Lower leg skin (tissue), 3 donors: ENCODE data around the gene RAB8A.

Experiments
- POLR2A ChIP-seq, 2 donors: fragments of 450-650 bp; IDR thresholded peaks; one replicate each; pipeline ENCODE4 v1.6.1; 2016 to 2017; ENCODE audit warnings: antibody characterized with exemption in 2 of 2, mild to moderate bottlenecking in 1 of 2, moderate library complexity in 1 of 2
- TF ChIP-seq, protein P1 (sequence below), 3 donors: fragments of 450-650 bp; IDR thresholded peaks; one replicate each; pipeline ENCODE4 v1.5.1; 2016; ENCODE audit warnings: antibody characterized with exemption in 3 of 3, mild to moderate bottlenecking in 3 of 3, moderate library complexity in 2 of 3

DNA sequence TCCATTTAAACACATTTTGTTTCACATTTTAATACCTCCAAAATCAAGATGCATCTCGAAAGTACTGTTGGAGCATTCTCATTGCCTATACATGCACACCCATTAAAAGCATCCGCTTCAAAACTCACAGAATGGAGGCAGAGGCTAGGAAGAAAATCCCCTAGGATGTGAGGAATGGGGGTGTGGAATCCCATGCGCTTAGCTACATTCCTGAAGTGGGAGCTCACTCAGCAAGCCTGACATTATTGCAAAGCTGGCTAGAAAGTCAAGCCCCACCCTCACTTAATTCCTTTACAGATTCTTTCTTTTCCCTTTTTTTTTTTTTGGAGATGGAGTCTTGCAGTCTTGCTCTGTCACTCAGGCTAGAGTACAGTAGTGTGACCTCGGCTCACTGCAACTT lies 68.9 kb downstream of the RAB8A start:
- TF ChIP-seq, protein P1, sequence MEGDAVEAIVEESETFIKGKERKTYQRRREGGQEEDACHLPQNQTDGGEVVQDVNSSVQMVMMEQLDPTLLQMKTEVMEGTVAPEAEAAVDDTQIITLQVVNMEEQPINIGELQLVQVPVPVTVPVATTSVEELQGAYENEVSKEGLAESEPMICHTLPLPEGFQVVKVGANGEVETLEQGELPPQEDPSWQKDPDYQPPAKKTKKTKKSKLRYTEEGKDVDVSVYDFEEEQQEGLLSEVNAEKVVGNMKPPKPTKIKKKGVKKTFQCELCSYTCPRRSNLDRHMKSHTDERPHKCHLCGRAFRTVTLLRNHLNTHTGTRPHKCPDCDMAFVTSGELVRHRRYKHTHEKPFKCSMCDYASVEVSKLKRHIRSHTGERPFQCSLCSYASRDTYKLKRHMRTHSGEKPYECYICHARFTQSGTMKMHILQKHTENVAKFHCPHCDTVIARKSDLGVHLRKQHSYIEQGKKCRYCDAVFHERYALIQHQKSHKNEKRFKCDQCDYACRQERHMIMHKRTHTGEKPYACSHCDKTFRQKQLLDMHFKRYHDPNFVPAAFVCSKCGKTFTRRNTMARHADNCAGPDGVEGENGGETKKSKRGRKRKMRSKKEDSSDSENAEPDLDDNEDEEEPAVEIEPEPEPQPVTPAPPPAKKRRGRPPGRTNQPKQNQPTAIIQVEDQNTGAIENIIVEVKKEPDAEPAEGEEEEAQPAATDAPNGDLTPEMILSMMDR (IDR thresholded peaks at IDR 0.05) = no peak
- TF ChIP-seq POLR2A (IDR thresholded peaks at IDR 0.05) = no peak
